NB4 (cell line): ENCODE data around the gene DNAI4.

ENCODE experiments used
- CTCF ChIP-seq: IDR thresholded peaks from one replicate; pipeline ENCODE4 v1.5.1; 2012; ENCODE audit warnings: low read depth, low read length
- MAX ChIP-seq: IDR thresholded peaks from 2 replicates; pipeline ENCODE4 v1.6.1; 2011; ENCODE audit warnings: low read depth, low read length
- MYC ChIP-seq: IDR thresholded peaks from 2 replicates; pipeline ENCODE4 v1.6.1; 2011; ENCODE audit warnings: low read depth, low read length

- no peak for TF ChIP-seq MAX
- TF ChIP-seq CTCF, result no peak
- no peak for TF ChIP-seq MYC
Observed at GRCh38 chr1:66919063-66919462, 5.6 kb downstream of the DNAI4 start.
